ENCODE measurements around the gene TMEM176B.

TMEM176B gene

DNA sequence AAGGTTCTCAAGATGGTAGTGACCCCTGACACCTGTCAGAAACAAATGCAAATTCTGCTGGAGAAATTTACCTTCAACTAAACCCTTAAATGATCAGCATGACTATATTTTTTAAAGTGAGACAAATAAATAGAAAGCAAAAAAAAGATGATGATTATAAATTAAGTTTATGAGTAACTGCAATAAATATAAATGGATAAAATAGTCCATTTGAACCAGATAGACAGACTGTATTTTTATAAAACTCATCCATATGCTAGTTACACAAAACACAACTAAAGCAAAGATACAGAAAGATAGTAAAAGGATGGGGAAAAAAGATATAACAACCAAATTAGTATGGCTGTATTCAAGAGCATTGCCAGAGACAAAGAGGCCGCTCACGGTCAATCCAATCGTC, 6.3 kb upstream of the TMEM176B start:
- no peak for TF ChIP-seq POLR2A (IDR thresholded peaks at IDR 0.05; ENCODE audit: low read length)
- no peak for TF ChIP-seq GATA1 (IDR thresholded peaks at IDR 0.05; ENCODE audit: low read depth, low read length)
- no peak for DNase-seq

- DNase-seq = no peak
- TF ChIP-seq GATA1 (IDR thresholded peaks at IDR 0.05; ENCODE audit: low read depth, low read length) = no peak
- no peak for TF ChIP-seq POLR2A (IDR thresholded peaks at IDR 0.05; ENCODE audit: low read length)
Measured at GRCh38 chr7:150805864-150806263, 5.7 kb upstream of the TMEM176B start.

DNA sequence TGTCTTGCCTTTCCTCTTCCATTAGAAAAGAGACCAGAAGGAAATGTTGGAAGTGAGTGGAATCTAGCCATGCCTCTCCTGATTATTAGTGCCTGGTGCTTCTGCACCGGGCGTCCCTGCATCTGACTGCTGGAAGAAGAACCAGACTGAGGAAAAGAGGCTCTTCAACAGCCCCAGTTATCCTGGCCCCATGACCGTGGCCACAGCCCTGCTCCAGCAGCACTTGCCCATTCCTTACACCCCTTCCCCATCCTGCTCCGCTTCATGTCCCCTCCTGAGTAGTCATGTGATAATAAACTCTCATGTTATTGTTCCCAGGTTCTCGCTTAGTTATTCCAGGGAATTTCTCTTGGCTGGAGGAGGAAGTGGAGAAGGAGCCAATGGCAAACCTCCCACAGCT, 4.6 kb upstream of the TMEM176B start:
- TF ChIP-seq POLR2A (IDR thresholded peaks at IDR 0.05; ENCODE audit: low read length) (no peak), GATA1 (IDR thresholded peaks at IDR 0.05; ENCODE audit: low read depth, low read length) (no peak)
- DNase-seq = no peak

- DNase-seq = no peak
- TF ChIP-seq POLR2A (IDR thresholded peaks at IDR 0.05; ENCODE audit: low read length) (no peak), GATA1 (IDR thresholded peaks at IDR 0.05; ENCODE audit: low read depth, low read length) (no peak)
Measured at GRCh38 chr7:150803161-150803860, 3.1 kb upstream of the TMEM176B start.

- DNase-seq = no peak
- TF ChIP-seq GATA1 (IDR thresholded peaks at IDR 0.05; ENCODE audit: low read depth, low read length) (no peak), POLR2A (IDR thresholded peaks at IDR 0.05; ENCODE audit: low read length) (no peak)
Measured at GRCh38 chr7:150801946-150802771, 2.0 kb upstream of the TMEM176B start.

GRCh38 chr7:150801242-150801945, 1.2 kb upstream of the TMEM176B start:
- TF ChIP-seq POLR2A (IDR thresholded peaks at IDR 0.05; ENCODE audit: low read length) (no peak), GATA1 (IDR thresholded peaks at IDR 0.05; ENCODE audit: low read depth, low read length) (no peak)
- DNase-seq = no peak

DNA sequence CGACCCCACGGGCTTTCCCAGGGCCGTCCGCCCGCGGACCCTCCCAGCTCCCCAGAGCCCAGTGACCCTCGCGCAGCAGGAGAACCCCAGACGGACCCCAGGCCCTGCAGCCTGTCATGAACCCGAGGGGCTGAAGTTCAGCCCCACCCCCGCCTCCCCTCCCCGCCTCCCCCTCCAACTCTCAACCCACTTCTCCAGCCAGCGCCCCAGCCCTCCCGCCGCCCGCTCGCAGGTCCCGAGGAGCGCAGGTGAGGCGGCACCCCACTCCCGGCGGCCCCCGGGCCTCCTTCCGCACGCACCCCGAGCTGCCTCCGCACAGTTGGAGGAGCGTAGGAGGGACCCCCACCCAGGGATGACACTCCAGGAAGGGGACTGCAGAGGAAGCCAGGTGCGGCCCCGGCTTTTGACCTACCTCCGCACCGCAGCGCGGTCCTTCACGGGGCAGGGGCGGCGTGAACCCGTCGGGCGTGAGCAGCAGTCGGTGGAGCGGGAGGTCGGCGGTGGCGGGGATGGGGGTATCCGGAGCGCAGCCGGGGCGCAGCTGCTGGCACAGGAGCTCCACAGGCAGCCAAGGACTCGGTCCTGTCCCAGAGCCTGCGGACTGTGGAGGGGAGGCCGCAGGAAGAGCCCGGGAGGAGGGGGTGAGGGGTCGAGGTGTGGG, 547 bp upstream of the TMEM176B start, which contains the start of gene TMEM176A:
Gene TMEM176A (plus strand): TSS at position 189 of the 661 bp plus-strand sequence. CDS start 782 bp downstream, outside the sequence.
- TF ChIP-seq POLR2A (IDR thresholded peaks at IDR 0.05; ENCODE audit: low read length) (no peak), GATA1 (IDR thresholded peaks at IDR 0.05; ENCODE audit: low read depth, low read length) (no peak)
- no peak for DNase-seq

- no peak for DNase-seq
- TF ChIP-seq POLR2A (IDR thresholded peaks at IDR 0.05; ENCODE audit: low read length) (no peak), GATA1 (IDR thresholded peaks at IDR 0.05; ENCODE audit: low read depth, low read length) (no peak)
Measured at GRCh38 chr7:150799156-150799555, 1.0 kb downstream of the TMEM176B start.

- no peak for DNase-seq
- TF ChIP-seq GATA1 (IDR thresholded peaks at IDR 0.05; ENCODE audit: low read depth, low read length) = no peak
- TF ChIP-seq POLR2A (IDR thresholded peaks at IDR 0.05; ENCODE audit: low read length) = no peak
Measured at GRCh38 chr7:150797661-150798060, 2.5 kb downstream of the TMEM176B start.

DNA sequence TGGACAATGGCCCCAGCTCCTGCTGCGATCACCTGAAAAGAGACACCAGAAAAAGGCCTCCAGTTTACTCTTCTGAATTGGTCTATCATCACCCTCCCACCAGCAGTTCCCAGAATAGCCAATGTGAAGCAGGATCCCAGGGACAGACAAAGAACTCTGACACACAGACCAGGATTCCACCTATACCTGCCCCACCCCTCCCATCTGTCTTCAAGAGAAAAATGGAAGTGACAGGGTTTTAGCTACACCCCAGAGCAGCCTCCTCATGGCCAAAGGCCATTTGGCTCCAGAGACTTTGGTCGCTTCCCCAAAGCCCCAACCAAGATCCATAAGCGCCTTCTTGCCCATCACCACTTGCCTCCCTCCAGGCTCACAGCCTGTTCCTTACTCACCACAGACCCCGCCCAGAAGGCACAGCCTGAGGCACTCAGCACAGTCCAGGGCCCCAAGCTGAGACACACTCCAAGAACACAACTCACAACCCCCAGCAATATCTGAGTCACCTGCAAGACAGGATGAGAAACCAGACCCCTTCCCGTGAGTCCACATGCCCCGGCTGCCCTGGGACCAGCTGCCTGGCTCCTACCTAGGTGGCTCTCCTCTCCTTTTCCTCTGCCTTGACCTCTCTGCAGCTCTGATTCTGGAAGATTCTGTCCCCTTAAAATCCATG, 6.5 kb downstream of the TMEM176B start:
- TF ChIP-seq POLR2A (IDR thresholded peaks at IDR 0.05; ENCODE audit: low read length) (no peak), GATA1 (IDR thresholded peaks at IDR 0.05; ENCODE audit: low read depth, low read length) (no peak)
- DNase-seq = no peak

DNA sequence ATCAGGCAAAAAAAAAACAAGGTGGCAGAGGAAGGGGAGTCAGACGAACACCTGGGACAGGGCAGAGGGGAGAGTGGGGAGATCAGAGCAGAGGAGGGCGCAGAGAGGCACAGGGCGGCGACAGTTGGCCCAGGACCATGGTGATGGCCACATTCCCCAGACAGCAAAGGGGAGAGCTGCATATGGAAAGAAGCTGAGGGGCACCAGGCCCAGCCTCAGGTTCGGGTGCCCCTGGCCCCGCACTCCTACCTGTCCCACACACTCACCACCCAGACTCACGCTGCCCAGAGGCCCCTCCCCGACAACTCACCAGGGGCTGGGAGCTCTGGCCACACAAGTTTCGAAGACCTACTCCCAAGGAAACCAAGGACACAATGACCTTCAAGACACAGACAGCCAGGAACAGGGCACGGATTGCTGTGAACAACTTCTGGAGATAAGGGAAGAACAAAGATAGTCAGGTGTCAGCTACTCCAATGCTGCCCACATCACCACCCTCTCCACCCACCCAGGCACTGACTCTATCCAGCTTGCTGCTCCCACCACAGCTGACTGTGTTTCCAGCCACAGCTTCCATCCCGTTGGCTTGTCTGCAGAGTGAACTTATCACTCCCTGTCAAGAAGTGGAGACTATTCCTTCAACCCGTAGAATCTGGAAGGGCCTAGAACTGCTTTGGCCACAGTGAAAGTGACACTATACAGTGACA, 8.3 kb downstream of the TMEM176B start:
- no peak for DNase-seq
- no peak for TF ChIP-seq GATA1 (IDR thresholded peaks at IDR 0.05; ENCODE audit: low read depth, low read length)
- TF ChIP-seq POLR2A (IDR thresholded peaks at IDR 0.05; ENCODE audit: low read length) = no peak

GRCh38 chr7:150791304-150791703, 8.9 kb downstream of the TMEM176B start:
- TF ChIP-seq GATA1 (IDR thresholded peaks at IDR 0.05; ENCODE audit: low read depth, low read length) (no peak), POLR2A (IDR thresholded peaks at IDR 0.05; ENCODE audit: low read length) (no peak)

More at GRCh38 chr7:150791304-150791703, 8.9 kb downstream of the TMEM176B start:
- DNase-seq = no peak
